H1 (cell line): ENCODE results near the gene RTN4IP1. TPM values are rescaled to one million over a fixed set of nuclear protein-coding genes. Genes with fewer than 3 reads are reported as not detected.

Source experiments
- CBX5 ChIP-seq: fragments of 300-800, 300-1000 bp; sonication (generic); IDR thresholded peaks from 2 replicates; pipeline ENCODE4 v1.7.1; 2016; ENCODE audit warnings: antibody characterized with exemption, low read length, low read depth
- HDAC2 ChIP-seq, 2 experiments: fragments of 300-600 bp in 1 of 2; sonication (generic) in 1 of 2; IDR thresholded peaks; 2 replicates each; pipeline ENCODE4 v1.6.1; 2011 to 2012; ENCODE audit warnings: low read depth in 2 of 2, low read length in 2 of 2, mild to moderate bottlenecking in 2 of 2, moderate library complexity in 2 of 2, borderline replicate concordance in 1 of 2, inconsistent platforms in 1 of 2
- PHF8 ChIP-seq: fragments of 200-600 bp; sonication (generic); conservative IDR thresholded peaks from 2 replicates; pipeline ENCODE4 v1.7.1; 2012; ENCODE audit warnings: low read depth, mild to moderate bottlenecking, inconsistent platforms, low read length, moderate library complexity
- POLR2AphosphoS5 ChIP-seq: IDR thresholded peaks from 2 replicates; pipeline ENCODE4 v1.6.1; 2011; ENCODE audit warnings: low read depth, low read length
- POU5F1 ChIP-seq: IDR thresholded peaks from 2 replicates; pipeline ENCODE4 v1.6.1; 2011; ENCODE audit warnings: low read depth, mild to moderate bottlenecking, low read length, moderate library complexity
- YY1 ChIP-seq: IDR thresholded peaks from 2 replicates; pipeline ENCODE4 v1.6.1; 2011; ENCODE audit warnings: low read depth, mild to moderate bottlenecking, low read length
- polyA plus RNA-seq, 7 experiments: library from polyadenylated mRNA; depleted of rRNA in 3 of 7; stranded (reverse) in 5 of 7; unstranded in 2 of 7; fragments of >200 nt in 5 of 7; fragments of 200-250 nt in 2 of 7; gene quantifications; 1 replicate in 5 of 7; 2 replicates in 1 of 7; 4 replicates in 1 of 7; pipeline versions ENCODE4 v1.2.1 to v1.2.3, GENCODE V29; 2011 to 2013; ENCODE audit warnings: missing spikeins in 2 of 7, mixed read lengths in 2 of 7
- total RNA-seq: library from RNA; stranded (reverse); fragmentation: NEBNext Ultra II Directional; extraction: Animal tissue kit (Norgen Biotek cat#: 25700); gene quantifications from 2 replicates; pipeline ENCODE4 v1.2.1, GENCODE V29; 2021
- TF ChIP-seq, protein P1 (sequence below): IDR thresholded peaks from 2 replicates; pipeline ENCODE4 v1.6.1; 2011; ENCODE audit warnings: low read length, improper control_type of control experiment

The RTN4IP1 gene
- total and polyA plus RNA-seq, 2 of the 8 experiments (the other 6 are each of a cell fraction or from before 2014, with no cell fraction given): 14.6 to 19.5 TPM

GRCh38 chr6:106572875-106573585 lies 56.3 kb downstream of the RTN4IP1 start (continued):
- TF ChIP-seq, protein P1, sequence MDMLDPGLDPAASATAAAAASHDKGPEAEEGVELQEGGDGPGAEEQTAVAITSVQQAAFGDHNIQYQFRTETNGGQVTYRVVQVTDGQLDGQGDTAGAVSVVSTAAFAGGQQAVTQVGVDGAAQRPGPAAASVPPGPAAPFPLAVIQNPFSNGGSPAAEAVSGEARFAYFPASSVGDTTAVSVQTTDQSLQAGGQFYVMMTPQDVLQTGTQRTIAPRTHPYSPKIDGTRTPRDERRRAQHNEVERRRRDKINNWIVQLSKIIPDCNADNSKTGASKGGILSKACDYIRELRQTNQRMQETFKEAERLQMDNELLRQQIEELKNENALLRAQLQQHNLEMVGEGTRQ: no peak
- no peak for TF ChIP-seq PHF8
- no peak for TF ChIP-seq YY1
- TF ChIP-seq HDAC2 (IDR thresholded peaks at IDR 0.05; ENCODE audit: borderline replicate concordance in 1 of 2, low read depth in 2 of 2, low read length in 2 of 2): no peak
- TF ChIP-seq POU5F1: no peak
- no peak for TF ChIP-seq CBX5
- no peak for TF ChIP-seq POLR2AphosphoS5
